NK-92 (cell line): ENCODE results near the gene TNFRSF18.

Experiments used
- DNase-seq: peaks from one replicate; lab custom pipeline; 2025; ENCODE audit not compliant: unreplicated experiment; lab: John Stamatoyannopoulos, UW

Gene TNFRSF18

GRCh38 chr1:1228596-1229321 lies 22.4 kb upstream of the TNFRSF18 start:
- DNase-seq: no peak

GRCh38 chr1:1228187-1228586 lies 21.8 kb upstream of the TNFRSF18 start:
- DNase-seq: no peak

GRCh38 chr1:1227386-1227785 lies 21.0 kb upstream of the TNFRSF18 start:
- DNase-seq: no peak

- DNase-seq: no peak
Measured at GRCh38 chr1:1226566-1227362, 20.4 kb upstream of the TNFRSF18 start.

DNA sequence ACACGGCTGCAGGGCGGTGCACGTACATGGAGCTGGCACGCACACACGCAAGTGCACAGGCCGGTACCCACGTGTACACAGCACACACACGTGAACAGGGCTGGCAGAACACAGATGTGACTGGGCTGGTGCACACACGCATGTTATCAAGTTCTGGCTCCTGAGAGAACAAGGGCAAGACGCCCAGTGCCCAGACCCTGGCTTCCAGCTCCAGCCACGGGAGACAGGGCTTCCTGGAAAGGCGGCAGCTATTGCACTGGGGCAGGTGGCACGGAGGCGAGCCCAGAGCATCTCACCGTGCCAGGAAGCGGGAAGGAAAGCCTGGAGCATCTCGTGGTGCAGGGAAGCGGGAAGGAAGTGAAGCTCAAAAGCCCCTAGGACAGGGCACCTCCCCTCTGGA lies 19.5 kb upstream of the TNFRSF18 start:
- DNase-seq: no peak

GRCh38 chr1:1225238-1225845 lies 18.9 kb upstream of the TNFRSF18 start:
- DNase-seq: no peak

GRCh38 chr1:1223891-1224290 lies 17.5 kb upstream of the TNFRSF18 start:
- no peak for DNase-seq

GRCh38 chr1:1223321-1223720 lies 16.9 kb upstream of the TNFRSF18 start:
- no peak for DNase-seq

GRCh38 chr1:1222575-1223225 lies 16.3 kb upstream of the TNFRSF18 start:
- no peak for DNase-seq

- DNase-seq: no peak
Measured at GRCh38 chr1:1221887-1222574, 15.6 kb upstream of the TNFRSF18 start.

DNA sequence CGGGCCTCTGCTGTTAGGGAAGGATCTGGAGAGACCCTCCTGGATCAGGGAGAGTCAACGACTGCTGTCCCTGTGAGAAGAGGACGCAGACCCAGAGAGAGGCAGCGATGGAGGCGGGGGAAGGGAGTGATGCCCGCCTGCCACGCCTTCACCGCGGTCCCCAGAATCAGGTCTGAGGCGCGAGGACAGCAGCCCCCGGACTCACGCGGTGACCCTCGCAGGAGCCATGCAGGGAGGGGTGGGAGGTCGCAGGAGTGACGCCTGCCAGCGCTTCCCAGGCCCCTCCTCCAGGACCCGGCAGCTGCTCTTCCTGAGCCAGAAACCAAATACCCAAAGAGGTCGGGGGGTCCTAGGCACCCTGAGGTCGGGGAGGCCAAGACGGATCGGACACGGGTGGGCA lies 13.8 kb upstream of the TNFRSF18 start:
- DNase-seq: no peak

DNA sequence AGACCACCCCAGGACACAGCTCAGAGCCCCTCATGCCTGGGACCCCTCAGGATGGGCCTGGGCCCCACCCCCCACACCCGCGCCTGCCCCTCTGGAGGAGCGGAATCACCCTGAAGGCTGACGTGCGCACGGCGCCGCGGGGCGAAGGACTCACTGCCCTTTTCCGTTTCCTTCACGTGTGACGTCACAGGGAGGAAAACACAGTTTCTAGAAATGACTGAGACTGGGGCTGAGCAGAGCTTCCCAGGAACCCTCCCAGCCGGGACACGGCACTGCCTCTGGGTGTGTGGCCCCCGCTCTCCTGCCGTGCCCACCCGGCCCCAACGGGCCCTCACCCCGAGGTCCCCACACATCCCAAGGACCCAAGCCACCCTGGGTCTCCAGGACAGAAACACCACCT lies 12.9 kb upstream of the TNFRSF18 start:
- no peak for DNase-seq

DNA sequence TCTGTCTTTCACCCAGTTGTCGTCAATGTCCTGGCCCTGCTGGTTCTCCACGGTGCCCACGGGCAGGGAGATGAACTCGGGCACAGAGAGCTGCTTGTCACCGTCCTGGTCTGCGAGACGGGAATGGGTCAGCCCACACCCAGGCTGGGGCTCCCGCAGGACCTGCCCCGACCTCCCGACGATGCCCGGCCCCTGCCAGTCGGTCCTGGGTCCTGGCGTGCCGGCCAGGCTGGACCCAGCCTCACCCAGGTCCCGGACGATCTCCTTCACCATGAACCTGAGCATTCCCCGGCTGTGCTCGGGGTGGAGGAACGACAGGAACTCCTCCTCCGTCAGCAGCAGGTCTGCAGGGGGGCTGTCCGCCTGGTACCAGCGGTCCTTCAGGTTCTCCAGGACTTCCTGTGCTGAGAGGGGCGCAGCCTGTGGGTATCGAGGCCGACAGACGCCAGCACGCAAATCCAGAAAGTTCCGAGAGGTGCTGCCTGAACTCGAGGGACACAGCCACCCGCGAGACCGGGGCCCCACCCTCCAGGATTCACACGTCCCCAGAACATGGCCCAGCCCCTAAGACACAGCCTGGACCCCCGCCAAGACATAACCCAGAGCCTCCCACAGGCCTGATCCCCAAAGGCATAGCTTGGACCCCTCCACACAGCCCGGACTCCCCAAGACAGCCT lies 12.3 kb upstream of the TNFRSF18 start:
- no peak for DNase-seq

- DNase-seq: no peak
Measured at GRCh38 chr1:1217621-1218523, 11.5 kb upstream of the TNFRSF18 start.

- no peak for DNase-seq
Measured at GRCh38 chr1:1216770-1217620, 10.6 kb upstream of the TNFRSF18 start.

DNA sequence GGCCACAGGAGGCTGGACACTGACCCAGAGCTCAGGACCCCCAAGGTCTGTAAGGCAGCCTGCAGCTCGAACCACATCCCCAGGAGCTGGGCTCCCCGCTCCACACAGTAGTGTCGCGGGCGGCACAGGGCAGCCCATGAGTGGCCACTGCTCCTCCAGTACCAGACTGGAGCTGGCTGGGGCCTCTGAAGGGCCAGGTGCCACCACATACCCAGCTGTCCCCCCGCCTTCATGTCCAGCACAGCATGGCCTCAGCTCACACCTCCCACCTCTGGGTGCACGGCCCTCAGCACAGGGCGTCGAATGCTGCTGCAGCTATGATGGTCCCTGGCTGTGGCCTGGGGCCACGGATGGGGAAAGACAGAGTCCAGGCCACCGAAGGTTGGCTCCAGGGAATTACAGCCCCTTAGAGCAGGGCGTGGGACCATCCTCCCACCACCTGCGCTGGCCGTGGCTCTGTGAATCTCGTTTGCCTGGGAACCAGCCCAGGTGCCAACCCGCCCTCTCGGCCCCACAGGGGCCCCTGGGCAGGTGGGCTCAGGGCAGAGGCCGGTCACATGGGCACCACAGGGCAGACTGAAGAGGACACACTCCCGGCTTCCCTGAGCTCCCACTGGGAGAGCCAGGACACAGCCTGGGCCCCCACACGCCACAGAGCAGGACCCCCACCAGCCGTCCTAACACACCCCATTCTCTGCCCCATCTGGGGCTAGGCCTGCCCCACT lies 9.7 kb upstream of the TNFRSF18 start:
- DNase-seq: no peak

- DNase-seq: no peak
Measured at GRCh38 chr1:1215080-1215676, 8.8 kb upstream of the TNFRSF18 start.
